HepG2 (cell line): ENCODE measurements around the gene INHBB. TPM values are rescaled to one million over a fixed set of nuclear protein-coding genes. Genes with fewer than 3 reads are reported as not detected.
A peak's percentile ranks its signal among the peaks of the same experiment; 100 is the strongest.

Experiments used
- CAMTA2 ChIP-seq: sonication (generic); formaldehyde crosslinking; IDR thresholded peaks from 2 replicates; pipeline ENCODE4 v1.4.0; 2020; ENCODE audit warnings: mild to moderate bottlenecking, missing genetic modification reagents, borderline replicate concordance
- EEA1 ChIP-seq: sonication (generic); formaldehyde crosslinking; IDR thresholded peaks from 2 replicates; pipeline ENCODE4 v1.5.1; 2020; ENCODE audit warnings: mild to moderate bottlenecking, missing genetic modification reagents, borderline replicate concordance
- FOXK1 ChIP-seq: sonication (generic); formaldehyde crosslinking; IDR thresholded peaks from 2 replicates; pipeline ENCODE4 v1.4.0; 2020; ENCODE audit warnings: low read depth, missing genetic modification reagents, borderline replicate concordance
- HES4 ChIP-seq: sonication (generic); formaldehyde crosslinking; IDR thresholded peaks from 2 replicates; pipeline ENCODE4 v1.9.0; 2021; ENCODE audit warnings: mild to moderate bottlenecking, missing genetic modification reagents, borderline replicate concordance
- HHEX ChIP-seq: IDR thresholded peaks from 2 replicates; pipeline ENCODE4 v1.6.1; 2016; ENCODE audit warnings: control low read depth
- HMG20A ChIP-seq: IDR thresholded peaks from 2 replicates; pipeline ENCODE4 v1.6.1; 2016; ENCODE audit warnings: borderline replicate concordance
- HMGA1 ChIP-seq: sonication (generic); formaldehyde crosslinking; conservative IDR thresholded peaks from 2 replicates; pipeline ENCODE4 v1.4.0; 2020; ENCODE audit warnings: missing genetic modification reagents
- KLF11 ChIP-seq: IDR thresholded peaks from 2 replicates; pipeline ENCODE4 v1.6.1; 2016; ENCODE audit warnings: missing compliant biosample characterization
- MAF1 ChIP-seq: sonication (generic); formaldehyde crosslinking; IDR thresholded peaks from 2 replicates; pipeline ENCODE4 v1.5.0; 2020; ENCODE audit warnings: missing genetic modification reagents, borderline replicate concordance
- NAIF1 ChIP-seq: sonication (generic); formaldehyde crosslinking; IDR thresholded peaks from 2 replicates; pipeline ENCODE4 v1.5.0; 2020; ENCODE audit warnings: mild to moderate bottlenecking, missing genetic modification reagents, borderline replicate concordance
- NR3C1 ChIP-seq: sonication (generic); formaldehyde crosslinking; IDR thresholded peaks from 2 replicates; pipeline ENCODE4 v1.4.0; 2020; ENCODE audit warnings: missing genetic modification reagents
- SPEN ChIP-seq: sonication (generic); formaldehyde crosslinking; IDR thresholded peaks from 2 replicates; pipeline ENCODE4 v1.5.1; 2020; ENCODE audit warnings: low read depth, mild to moderate bottlenecking, missing genetic modification reagents
- ZBTB3 ChIP-seq: sonication (generic); formaldehyde crosslinking; IDR thresholded peaks from 2 replicates; pipeline ENCODE4 v1.4.0; 2020; ENCODE audit warnings: low read depth, mild to moderate bottlenecking, moderate library complexity, missing genetic modification reagents, borderline replicate concordance
- ZFY ChIP-seq: sonication (generic); formaldehyde crosslinking; IDR thresholded peaks from 2 replicates; pipeline ENCODE4 v1.4.0; 2020; ENCODE audit warnings: missing genetic modification reagents
- ZNF232 ChIP-seq: sonication (generic); formaldehyde crosslinking; IDR thresholded peaks from 2 replicates; pipeline ENCODE4 v1.4.0; 2020; ENCODE audit warnings: missing genetic modification reagents, borderline replicate concordance
- ZNF670 ChIP-seq: sonication (generic); formaldehyde crosslinking; IDR thresholded peaks from 2 replicates; pipeline ENCODE4 v1.8.0; 2022; ENCODE audit warnings: mild to moderate bottlenecking, missing genetic modification reagents, borderline replicate concordance
- ZNF7 ChIP-seq: IDR thresholded peaks from 2 replicates; pipeline ENCODE4 v1.6.1; 2016; ENCODE audit warnings: missing biosample characterization, missing genetic modification reagents
- ZNF772 ChIP-seq: sonication (generic); formaldehyde crosslinking; IDR thresholded peaks from 2 replicates; pipeline ENCODE4 v1.5.0; 2020; ENCODE audit warnings: mild to moderate bottlenecking, missing genetic modification reagents
- ZSCAN21 ChIP-seq: sonication (generic); formaldehyde crosslinking; IDR thresholded peaks from 2 replicates; pipeline ENCODE4 v1.8.0; 2022; ENCODE audit warnings: mild to moderate bottlenecking, missing genetic modification reagents, moderate library complexity, borderline replicate concordance
- ZSCAN22 ChIP-seq: sonication (generic); formaldehyde crosslinking; IDR thresholded peaks from 2 replicates; pipeline ENCODE4 v1.4.0; 2020; ENCODE audit warnings: mild to moderate bottlenecking, missing genetic modification reagents
- polyA plus RNA-seq, 8 experiments: library from polyadenylated mRNA; depleted of rRNA in 3 of 8; stranded (reverse) in 7 of 8; unstranded in 1 of 8; fragments of >200 nt; fragmentation: Illumina TruSeq in 4 of 8; extraction: Trizol in 4 of 8; gene quantifications; 2 replicates each; pipeline versions ENCODE4 v1.2.1 to v1.2.3, GENCODE V29; 2011 to 2016; ENCODE audit warnings: low read depth in 4 of 8, missing spikeins in 1 of 8, mixed read lengths in 1 of 8; ENCODE audit not compliant: insufficient read depth in 1 of 8
- total RNA-seq, 5 experiments: library from RNA; depleted of rRNA; stranded (reverse); fragments of >200 nt; fragmentation: Illumina TruSeq; extraction: Trizol; gene quantifications; 2 replicates each; pipeline ENCODE4 v1.2.3, GENCODE V29; 2016; ENCODE audit warnings: low read depth in 1 of 5
- TF ChIP-seq, protein P1 (sequence below): sonication (generic); formaldehyde crosslinking; IDR thresholded peaks from 2 replicates; pipeline ENCODE4 v1.8.1; 2023; ENCODE audit warnings: mild to moderate bottlenecking, missing genetic modification reagents
- TF ChIP-seq, protein P2 (sequence below): IDR thresholded peaks from 2 replicates; pipeline ENCODE4 v1.6.1; 2016; ENCODE audit warnings: missing compliant biosample characterization, missing genetic modification reagents, borderline replicate concordance
- TF ChIP-seq, protein P3 (sequence below): sonication (generic); formaldehyde crosslinking; IDR thresholded peaks from 2 replicates; pipeline ENCODE4 v1.4.0; 2020; ENCODE audit warnings: mild to moderate bottlenecking, missing genetic modification reagents
- TF ChIP-seq, protein P4 (sequence below): sonication (generic); formaldehyde crosslinking; IDR thresholded peaks from 2 replicates; pipeline ENCODE4 v1.4.0; 2020; ENCODE audit warnings: missing genetic modification reagents

The INHBB gene
- total and polyA plus RNA-seq, 2 of the 13 experiments (the other 11 are each of a cell fraction or from before 2014, with no cell fraction given), result 0.20 to 1.7 TPM

DNA sequence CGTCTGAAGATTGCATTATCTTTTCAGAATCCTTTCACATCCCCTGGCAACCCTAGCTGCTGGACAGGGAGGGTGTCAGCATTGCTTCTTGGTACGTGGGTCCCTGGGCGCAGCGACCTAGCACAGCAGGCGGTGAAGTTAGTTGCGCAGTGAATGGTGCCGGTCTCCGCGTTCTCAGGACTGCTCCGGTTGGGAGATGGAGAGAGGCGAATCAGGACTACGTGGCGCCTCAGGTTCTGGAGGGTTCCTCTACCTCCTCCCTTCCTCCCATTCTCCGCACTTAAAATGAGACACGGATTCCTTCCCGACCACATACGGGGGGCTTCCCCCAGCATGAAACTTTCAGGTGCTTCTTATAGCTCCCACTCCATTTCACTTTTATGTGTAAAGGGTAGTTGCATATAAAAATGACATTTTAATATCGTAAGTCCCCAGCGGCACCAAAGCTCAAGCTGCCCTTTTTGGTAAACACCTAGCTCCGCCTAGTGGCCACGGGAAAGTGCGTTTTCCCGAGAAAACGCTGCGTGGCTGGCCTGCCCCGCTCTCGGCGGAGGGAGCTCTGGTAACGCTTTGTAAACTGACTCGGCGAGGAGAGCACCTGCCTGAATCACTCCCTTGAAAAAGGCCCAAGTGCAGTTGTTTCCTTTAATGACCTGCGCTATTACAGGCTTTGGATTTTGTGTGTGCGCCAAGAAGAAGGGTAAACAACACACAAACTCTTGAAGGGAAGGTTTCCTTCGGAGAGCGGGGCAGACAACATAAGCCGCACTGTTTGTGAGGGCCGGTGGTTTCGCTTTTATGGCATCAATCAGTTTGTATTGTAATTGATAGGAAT is 32.9 kb upstream of the INHBB start (continued):
- TF ChIP-seq HHEX (CRISPR knock-in tag), result no peak
- no peak for TF ChIP-seq HMGA1 (CRISPR knock-in tag)
- no peak for TF ChIP-seq ZNF232 (CRISPR knock-in tag)
- 0 out of 2 replicates have a peak, but pooled peaks have one; percentile 47 for TF ChIP-seq ZNF772 (CRISPR knock-in tag)
- TF ChIP-seq, protein P1, sequence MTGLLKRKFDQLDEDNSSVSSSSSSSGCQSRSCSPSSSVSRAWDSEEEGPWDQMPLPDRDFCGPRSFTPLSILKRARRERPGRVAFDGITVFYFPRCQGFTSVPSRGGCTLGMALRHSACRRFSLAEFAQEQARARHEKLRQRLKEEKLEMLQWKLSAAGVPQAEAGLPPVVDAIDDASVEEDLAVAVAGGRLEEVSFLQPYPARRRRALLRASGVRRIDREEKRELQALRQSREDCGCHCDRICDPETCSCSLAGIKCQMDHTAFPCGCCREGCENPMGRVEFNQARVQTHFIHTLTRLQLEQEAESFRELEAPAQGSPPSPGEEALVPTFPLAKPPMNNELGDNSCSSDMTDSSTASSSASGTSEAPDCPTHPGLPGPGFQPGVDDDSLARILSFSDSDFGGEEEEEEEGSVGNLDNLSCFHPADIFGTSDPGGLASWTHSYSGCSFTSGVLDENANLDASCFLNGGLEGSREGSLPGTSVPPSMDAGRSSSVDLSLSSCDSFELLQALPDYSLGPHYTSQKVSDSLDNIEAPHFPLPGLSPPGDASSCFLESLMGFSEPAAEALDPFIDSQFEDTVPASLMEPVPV (CRISPR knock-in tag), result no peak
- TF ChIP-seq ZNF670 (CRISPR knock-in tag), result no peak
- TF ChIP-seq MAF1 (CRISPR knock-in tag), result no peak
- no peak for TF ChIP-seq ZFY (CRISPR knock-in tag)
- TF ChIP-seq NAIF1 (CRISPR knock-in tag), result peak; percentile 53; the same call in 1 of the 2 replicates
- no peak for TF ChIP-seq ZBTB3 (CRISPR knock-in tag)
- TF ChIP-seq, protein P2, sequence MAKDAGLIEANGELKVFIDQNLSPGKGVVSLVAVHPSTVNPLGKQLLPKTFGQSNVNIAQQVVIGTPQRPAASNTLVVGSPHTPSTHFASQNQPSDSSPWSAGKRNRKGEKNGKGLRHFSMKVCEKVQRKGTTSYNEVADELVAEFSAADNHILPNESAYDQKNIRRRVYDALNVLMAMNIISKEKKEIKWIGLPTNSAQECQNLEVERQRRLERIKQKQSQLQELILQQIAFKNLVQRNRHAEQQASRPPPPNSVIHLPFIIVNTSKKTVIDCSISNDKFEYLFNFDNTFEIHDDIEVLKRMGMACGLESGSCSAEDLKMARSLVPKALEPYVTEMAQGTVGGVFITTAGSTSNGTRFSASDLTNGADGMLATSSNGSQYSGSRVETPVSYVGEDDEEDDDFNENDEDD (CRISPR knock-in tag), result no peak; the same call in 1 of the 2 replicates
- TF ChIP-seq HES4 (CRISPR knock-in tag), result no peak
- TF ChIP-seq, protein P3, sequence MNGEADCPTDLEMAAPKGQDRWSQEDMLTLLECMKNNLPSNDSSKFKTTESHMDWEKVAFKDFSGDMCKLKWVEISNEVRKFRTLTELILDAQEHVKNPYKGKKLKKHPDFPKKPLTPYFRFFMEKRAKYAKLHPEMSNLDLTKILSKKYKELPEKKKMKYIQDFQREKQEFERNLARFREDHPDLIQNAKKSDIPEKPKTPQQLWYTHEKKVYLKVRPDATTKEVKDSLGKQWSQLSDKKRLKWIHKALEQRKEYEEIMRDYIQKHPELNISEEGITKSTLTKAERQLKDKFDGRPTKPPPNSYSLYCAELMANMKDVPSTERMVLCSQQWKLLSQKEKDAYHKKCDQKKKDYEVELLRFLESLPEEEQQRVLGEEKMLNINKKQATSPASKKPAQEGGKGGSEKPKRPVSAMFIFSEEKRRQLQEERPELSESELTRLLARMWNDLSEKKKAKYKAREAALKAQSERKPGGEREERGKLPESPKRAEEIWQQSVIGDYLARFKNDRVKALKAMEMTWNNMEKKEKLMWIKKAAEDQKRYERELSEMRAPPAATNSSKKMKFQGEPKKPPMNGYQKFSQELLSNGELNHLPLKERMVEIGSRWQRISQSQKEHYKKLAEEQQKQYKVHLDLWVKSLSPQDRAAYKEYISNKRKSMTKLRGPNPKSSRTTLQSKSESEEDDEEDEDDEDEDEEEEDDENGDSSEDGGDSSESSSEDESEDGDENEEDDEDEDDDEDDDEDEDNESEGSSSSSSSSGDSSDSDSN, result peak; percentile 31; the same call in 1 of the 2 replicates
- TF ChIP-seq, protein P4, sequence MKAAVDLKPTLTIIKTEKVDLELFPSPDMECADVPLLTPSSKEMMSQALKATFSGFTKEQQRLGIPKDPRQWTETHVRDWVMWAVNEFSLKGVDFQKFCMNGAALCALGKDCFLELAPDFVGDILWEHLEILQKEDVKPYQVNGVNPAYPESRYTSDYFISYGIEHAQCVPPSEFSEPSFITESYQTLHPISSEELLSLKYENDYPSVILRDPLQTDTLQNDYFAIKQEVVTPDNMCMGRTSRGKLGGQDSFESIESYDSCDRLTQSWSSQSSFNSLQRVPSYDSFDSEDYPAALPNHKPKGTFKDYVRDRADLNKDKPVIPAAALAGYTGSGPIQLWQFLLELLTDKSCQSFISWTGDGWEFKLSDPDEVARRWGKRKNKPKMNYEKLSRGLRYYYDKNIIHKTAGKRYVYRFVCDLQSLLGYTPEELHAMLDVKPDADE (CRISPR knock-in tag), result no peak
- no peak for TF ChIP-seq CAMTA2 (CRISPR knock-in tag)
- 0 out of 2 replicates have a peak, but pooled peaks have one; percentile 46 for TF ChIP-seq ZSCAN21 (CRISPR knock-in tag)
- no peak for TF ChIP-seq ZNF7 (CRISPR knock-in tag)
- TF ChIP-seq SPEN (CRISPR knock-in tag), result no peak; the same call in 1 of the 2 replicates
- no peak for TF ChIP-seq HMG20A (CRISPR knock-in tag)
- TF ChIP-seq KLF11 (CRISPR knock-in tag), result no peak; the same call in 1 of the 2 replicates
- TF ChIP-seq ZSCAN22 (CRISPR knock-in tag), result no peak
- TF ChIP-seq EEA1 (CRISPR knock-in tag), result no peak
- TF ChIP-seq NR3C1, result no peak
- TF ChIP-seq FOXK1 (CRISPR knock-in tag), result no peak; the same call in 1 of the 2 replicates
